Measurements from ENCODE around the gene BMERB1.
"Not testable (repeated sequence)": the region's sequence is repeated elsewhere in the genome, so short reads cannot be mapped to it uniquely, and the experiment has no call there.

Gene BMERB1

GRCh38 chr16:15544405-15544804, 110.0 kb downstream of the BMERB1 start:
- no peak for DNase-seq (ENCODE audit: extremely low read depth, low read depth)
- no peak for TF ChIP-seq CTCF (IDR thresholded peaks at IDR 0.05; ENCODE audit: low read depth, low read length)

- TF ChIP-seq CTCF (IDR thresholded peaks at IDR 0.05; ENCODE audit: low read depth, low read length), result no peak
- no peak for DNase-seq (ENCODE audit: extremely low read depth, low read depth)
Measured at GRCh38 chr16:15545544-15545943, 111.2 kb downstream of the BMERB1 start.

GRCh38 chr16:15547072-15547767, 112.8 kb downstream of the BMERB1 start:
- DNase-seq (ENCODE audit: extremely low read depth, low read depth), result not testable (repeated sequence)

- DNase-seq (ENCODE audit: extremely low read depth, low read depth), result no peak
- no peak for TF ChIP-seq CTCF (IDR thresholded peaks at IDR 0.05; ENCODE audit: low read depth, low read length)
Measured at GRCh38 chr16:15547768-15548096, 113.3 kb downstream of the BMERB1 start.

GRCh38 chr16:15548482-15548891, 114.1 kb downstream of the BMERB1 start:
- DNase-seq (ENCODE audit: extremely low read depth, low read depth), result no peak
- TF ChIP-seq CTCF (IDR thresholded peaks at IDR 0.05; ENCODE audit: low read depth, low read length), result no peak

- DNase-seq (ENCODE audit: extremely low read depth, low read depth), result no peak
- no peak for TF ChIP-seq CTCF (IDR thresholded peaks at IDR 0.05; ENCODE audit: low read depth, low read length)
Measured at GRCh38 chr16:15552507-15552906, 118.1 kb downstream of the BMERB1 start.

- no peak for TF ChIP-seq CTCF (IDR thresholded peaks at IDR 0.05; ENCODE audit: low read depth, low read length)
Measured at GRCh38 chr16:15553313-15554088, 119.1 kb downstream of the BMERB1 start.

More at GRCh38 chr16:15553313-15554088, 119.1 kb downstream of the BMERB1 start:
- DNase-seq (ENCODE audit: extremely low read depth, low read depth), result no peak
